Measurements from ENCODE around the gene GABPB2.

Gene GABPB2

GRCh38 chr1:151047591-151047924 is 23.0 kb upstream of the GABPB2 start, which contains the start of gene C1orf56:
C1orf56 (plus strand) TSS chr1:151047751; CDS start chr1:151047848, 97 bp downstream.
- H3K4me3 ChIP-seq = peak within 1 kb of the TSS; percentile 47 to 68 (median 57)
- peak within 1 kb of the TSS; percentile 5 to 67 (median 39); a peak in 15 of 22 replicates for H3K9ac ChIP-seq
- no peak within 1 kb of the TSS for H3K27ac ChIP-seq
- peaks cover 0 to 9% (median 0%) of the 10 kb centered on the region in 11 experiments; a peak in 2 of 22 replicates for H3K9me3 ChIP-seq (replicated peaks in 1 of 11)
- peaks cover 11 to 28% (median 13%) of the 10 kb centered on the region in 10 experiments; a peak in 19 of 20 replicates for H3K4me1 ChIP-seq
- peaks cover 38 to 72% (median 60%) of the 10 kb centered on the region in 11 experiments for H3K27me3 ChIP-seq
- peak within 1 kb of the TSS; percentile 73 to 99 (median 82) for H3K4me2 ChIP-seq
- H4K20me1 ChIP-seq = peaks cover 29 to 61% (median 53%) of the 10 kb centered on the region in 11 experiments
- peaks cover 16 to 41% (median 30%) of the 10 kb centered on the region in 11 experiments for H3K36me3 ChIP-seq
- no peak for TF ChIP-seq Cebpa-rat (IDR thresholded peaks at IDR 0.05)

GRCh38 chr1:151047925-151048644 is 22.5 kb upstream of the GABPB2 start:
- Histone ChIP-seq H3K27me3 (peaks cover 38 to 77% (median 60%) of the 10 kb centered on the region in 11 experiments), H3K4me1 (peaks cover 11 to 28% (median 13%) of the 10 kb centered on the region in 10 experiments; a peak in 19 of 20 replicates), H3K27ac (no peak overlapping the region), H3K36me3 (peaks cover 22 to 46% (median 35%) of the 10 kb centered on the region in 11 experiments), H4K20me1 (peaks cover 34 to 66% (median 58%) of the 10 kb centered on the region in 11 experiments), H3K9me3 (replicated peaks in 1 of 11) (peaks cover 0 to 9% (median 0%) of the 10 kb centered on the region in 11 experiments; a peak in 2 of 22 replicates), H3K4me2 (peak overlapping the region; percentile 73 to 99 (median 82)), H3K4me3 (peak overlapping the region; percentile 47 to 68 (median 57)), H3K9ac (peak overlapping the region; percentile 5 to 67 (median 39); a peak in 15 of 22 replicates)
- TF ChIP-seq Cebpa-rat (IDR thresholded peaks at IDR 0.05) = no peak

DNA sequence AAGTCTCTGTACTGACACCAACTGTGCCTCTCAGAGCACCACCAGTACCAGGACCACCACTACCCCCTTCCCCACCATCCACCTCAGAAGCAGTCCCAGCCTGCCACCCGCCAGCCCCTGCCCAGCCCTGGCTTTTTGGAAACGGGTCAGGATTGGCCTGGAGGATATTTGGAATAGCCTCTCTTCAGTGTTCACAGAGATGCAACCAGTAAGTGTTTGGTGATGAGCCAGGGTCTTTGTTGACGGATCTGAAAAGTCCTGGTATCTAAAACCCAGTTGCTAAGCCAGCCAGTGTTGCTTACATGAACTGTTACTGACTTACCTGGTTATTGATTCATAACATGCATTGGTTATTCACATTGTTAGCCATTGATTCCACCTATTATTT is 21.9 kb upstream of the GABPB2 start:
- no peak for TF ChIP-seq Cebpa-rat (IDR thresholded peaks at IDR 0.05)
- Histone ChIP-seq H3K4me1 (peaks cover 11 to 28% (median 13%) of the 10 kb centered on the region in 10 experiments; a peak in 19 of 20 replicates), H3K27me3 (peaks cover 38 to 78% (median 60%) of the 10 kb centered on the region in 11 experiments), H3K9me3 (replicated peaks in 1 of 11) (peaks cover 0 to 9% (median 0%) of the 10 kb centered on the region in 11 experiments; a peak in 2 of 22 replicates), H3K36me3 (peaks cover 27 to 49% (median 40%) of the 10 kb centered on the region in 11 experiments), H3K4me2 (peak overlapping the region; percentile 73 to 99 (median 82)), H3K4me3 (peak overlapping the region; percentile 47 to 68 (median 57)), H3K27ac (no peak overlapping the region), H4K20me1 (peaks cover 34 to 72% (median 63%) of the 10 kb centered on the region in 11 experiments), H3K9ac (peak overlapping the region in 4 of 11 experiments; percentile 30 to 67 (median 46); a peak in 4 of 22 replicates)

- no peak overlapping the region for H3K9ac ChIP-seq
- no peak overlapping the region for H3K27ac ChIP-seq
- H3K4me1 ChIP-seq = peaks cover 11 to 36% (median 13%) of the 10 kb centered on the region in 10 experiments; a peak in 19 of 20 replicates
- peak overlapping the region in 2 of 11 experiments; percentile 7 to 8; a peak in 2 of 22 replicates for H3K4me2 ChIP-seq
- H4K20me1 ChIP-seq = peaks cover 42 to 80% (median 72%) of the 10 kb centered on the region in 11 experiments
- no peak for TF ChIP-seq Cebpa-rat (IDR thresholded peaks at IDR 0.05)
- no peak overlapping the region for H3K4me3 ChIP-seq
- H3K27me3 ChIP-seq = peaks cover 38 to 82% (median 60%) of the 10 kb centered on the region in 11 experiments
- peaks cover 0 to 9% (median 0%) of the 10 kb centered on the region in 11 experiments; a peak in 2 of 22 replicates for H3K9me3 ChIP-seq (replicated peaks in 1 of 11)
- H3K36me3 ChIP-seq = peaks cover 35 to 52% (median 49%) of the 10 kb centered on the region in 11 experiments
These were observed 21.1 kb upstream of the GABPB2 start for GRCh38 chr1:151049458-151049857.

DNA sequence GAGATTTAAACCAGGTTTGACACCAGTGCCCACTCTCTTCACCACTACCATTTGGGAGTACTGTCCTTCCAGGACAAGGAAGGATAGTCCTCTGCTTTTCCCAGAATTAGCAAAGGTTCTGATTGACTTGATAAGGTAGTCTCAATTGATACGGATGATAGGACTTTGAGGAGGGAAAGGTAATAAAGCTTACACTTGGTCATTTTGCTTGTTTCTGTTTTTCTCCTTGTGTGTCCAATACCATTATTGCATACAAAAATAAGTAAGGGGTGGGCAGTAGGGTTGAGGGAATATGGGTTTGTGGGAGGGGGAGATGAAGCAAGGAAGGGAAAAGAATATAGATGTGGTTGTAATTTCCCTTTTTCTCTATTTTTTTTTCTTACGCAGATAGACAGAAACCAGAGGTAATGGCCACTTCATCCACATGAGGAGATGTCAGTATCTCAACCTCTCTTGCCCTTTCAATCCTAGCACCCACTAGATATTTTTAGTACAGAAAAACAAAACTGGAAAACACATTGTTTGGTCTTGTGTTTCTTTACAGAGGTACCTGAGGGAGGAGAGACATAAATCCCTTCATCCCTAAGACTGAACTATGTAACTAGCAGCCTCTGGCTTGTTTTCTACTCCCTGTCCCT is 20.4 kb upstream of the GABPB2 start:
- peaks cover 49 to 87% (median 79%) of the 10 kb centered on the region in 11 experiments for H4K20me1 ChIP-seq
- H3K36me3 ChIP-seq = peaks cover 43 to 59% (median 56%) of the 10 kb centered on the region in 11 experiments
- no peak overlapping the region for H3K9ac ChIP-seq
- H3K4me3 ChIP-seq = no peak overlapping the region
- no peak overlapping the region for H3K27ac ChIP-seq
- peaks cover 0 to 9% (median 0%) of the 10 kb centered on the region in 11 experiments; a peak in 2 of 22 replicates for H3K9me3 ChIP-seq (replicated peaks in 1 of 11)
- peaks cover 38 to 85% (median 60%) of the 10 kb centered on the region in 11 experiments for H3K27me3 ChIP-seq
- peak overlapping the region in 2 of 11 experiments; percentile 7 to 8; a peak in 1 of 22 replicates for H3K4me2 ChIP-seq
- peaks cover 13 to 43% (median 18%) of the 10 kb centered on the region in 10 experiments for H3K4me1 ChIP-seq
- TF ChIP-seq Cebpa-rat (IDR thresholded peaks at IDR 0.05) = no peak

- Histone ChIP-seq H3K36me3 (peaks cover 55 to 72% (median 69%) of the 10 kb centered on the region in 11 experiments), H4K20me1 (peaks cover 62 to 100% (median 92%) of the 10 kb centered on the region in 11 experiments), H3K4me1 (peaks cover 26 to 56% (median 32%) of the 10 kb centered on the region in 10 experiments), H3K27ac (no peak overlapping the region), H3K27me3 (peaks cover 36 to 83% (median 49%) of the 10 kb centered on the region in 11 experiments), H3K9me3 (replicated peaks in 1 of 11) (peaks cover 0 to 9% (median 0%) of the 10 kb centered on the region in 11 experiments; a peak in 2 of 22 replicates), H3K4me3 (no peak overlapping the region), H3K4me2 (no peak overlapping the region), H3K9ac (no peak overlapping the region)
- no peak for TF ChIP-seq Cebpa-rat (IDR thresholded peaks at IDR 0.05)
These were observed 19.1 kb upstream of the GABPB2 start for GRCh38 chr1:151051356-151052009.

DNA sequence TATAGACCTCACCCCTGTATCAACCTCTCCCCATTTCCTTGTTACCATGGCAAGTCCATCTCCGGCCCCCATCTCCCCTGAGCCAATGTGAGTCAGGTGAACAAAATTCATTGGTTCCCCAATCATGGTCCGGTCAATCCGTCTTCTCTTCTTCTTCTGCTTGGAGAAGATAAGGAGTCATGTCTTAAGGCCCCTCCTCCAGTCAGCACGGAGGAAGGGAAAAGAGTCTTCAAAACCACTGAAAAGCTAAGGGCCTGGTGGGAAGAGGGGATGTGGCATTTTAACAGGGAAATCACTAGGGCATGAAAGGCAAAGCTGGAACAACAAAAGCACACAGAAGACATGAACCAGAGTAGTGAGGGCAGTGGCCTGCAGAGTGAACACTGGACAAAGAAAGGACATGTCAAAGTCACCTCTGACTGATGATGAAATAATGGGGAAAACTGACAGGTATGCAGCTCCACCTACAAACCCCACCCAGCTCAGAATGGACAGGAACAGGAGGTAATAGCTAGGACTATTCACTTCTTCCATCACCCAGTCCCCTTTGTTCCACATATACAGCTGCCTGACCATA is 15.5 kb upstream of the GABPB2 start:
- peak overlapping the region in 7 of 11 experiments; percentile 16 to 98 (median 93); a peak in 6 of 22 replicates for H3K27ac ChIP-seq
- H3K4me1 ChIP-seq = peaks cover 34 to 56% (median 36%) of the 10 kb centered on the region in 10 experiments
- H3K4me2 ChIP-seq = peak overlapping the region; percentile 92 to 100 (median 99)

More for the DNA sequence above, 15.5 kb upstream of the GABPB2 start:
- Histone ChIP-seq H4K20me1 (peaks cover 69 to 91% (median 86%) of the 10 kb centered on the region in 11 experiments), H3K4me3 (peak overlapping the region in 4 of 10 experiments; percentile 84 to 98 (median 95); a peak in 6 of 20 replicates), H3K36me3 (peaks cover 59 to 84% (median 79%) of the 10 kb centered on the region in 11 experiments), H3K9ac (peak overlapping the region in 5 of 11 experiments; percentile 89 to 98 (median 94); a peak in 4 of 22 replicates), H3K27me3 (peaks cover 4 to 47% (median 13%) of the 10 kb centered on the region in 11 experiments; a peak in 21 of 22 replicates), H3K9me3 (replicated peaks in 1 of 11) (no peaks in the 10 kb centered on the region)
- peak in 1 of 11 experiments; percentile 34; a peak in 1 of 22 replicates for TF ChIP-seq Cebpa-rat (IDR thresholded peaks at IDR 0.05)

Measured in BLaER1 treated with 17β-estradiol and CSF1 and Interleukin-3, amounts not matched to agents 10 nM and 100 nM (cell line).